ENCODE results near the gene APBB2. TPM values are rescaled to one million over a fixed set of nuclear protein-coding genes. Genes with fewer than 3 reads are reported as not detected.

Gene APBB2
- total and polyA plus RNA-seq, 2 experiments from 2014 or later = 35.8 to 74.8 TPM

GRCh38 chr4:41065434-41066006, 148.8 kb downstream of the APBB2 start:
- Histone ChIP-seq H3K36me3 (ENCODE audit: insufficient read depth) (no peaks in the 10 kb centered on the region), H3K4me3 (no peak overlapping the region), H3F3A (replicated peaks; ENCODE audit: low read depth) (no peaks in the 10 kb centered on the region), H2AFZ (no peak overlapping the region), H4K20me1 (replicated peaks; ENCODE audit: insufficient read depth) (no peaks in the 10 kb centered on the region), H3K4me2 (no peak overlapping the region), H3K27me3 (ENCODE audit: insufficient read depth) (no peaks in the 10 kb centered on the region), H3K27ac (ENCODE audit: low read depth) (no peak overlapping the region), H3K9me2 (ENCODE audit: insufficient read depth) (no peaks in the 10 kb centered on the region), H3K79me2 (replicated peaks; ENCODE audit: insufficient read depth) (peaks cover 1% of the 10 kb centered on the region), H3K4me1 (ENCODE audit: insufficient read depth) (peaks cover 9% of the 10 kb centered on the region)
- Mint-ChIP-seq H3K27me3 (ENCODE audit: insufficient read depth, low read depth, poor library complexity) (peaks cover 2% of the 10 kb centered on the region), H3K4me1 (peaks cover 17% of the 10 kb centered on the region; the same call in 2 of the 3 replicates), H3K36me3 (ENCODE audit: low read depth) (no peaks in the 10 kb centered on the region), H3K27ac (no peak overlapping the region), H3K4me3 (no peak overlapping the region), H3K9me3 (no peaks in the 10 kb centered on the region)
- ATAC-seq (no peak), DNase-seq (ENCODE audit: low spot score) (no peak)
- TF ChIP-seq ZNF331 (CRISPR knock-in tag; IDR thresholded peaks at IDR 0.05; ENCODE audit: low read depth) (no peak), EZH2phosphoT487 (IDR thresholded peaks at IDR 0.05; ENCODE audit: unreplicated experiment) (no peak), STAT1 (IDR thresholded peaks at IDR 0.05; ENCODE audit: unreplicated experiment) (no peak), REST (IDR thresholded peaks at IDR 0.05; ENCODE audit: unreplicated experiment) (no peak), ETS1 (IDR thresholded peaks at IDR 0.05) (no peak), CREB1 (CRISPR knock-in tag; IDR thresholded peaks at IDR 0.05; ENCODE audit: low read depth) (no peak), NANOG (IDR thresholded peaks at IDR 0.05; ENCODE audit: borderline replicate concordance) (no peak), EZH2 (IDR thresholded peaks at IDR 0.05; ENCODE audit: low read depth, unreplicated experiment) (no peak), ZNF462 (CRISPR knock-in tag; IDR thresholded peaks at IDR 0.05) (no peak), ZNF114 (CRISPR knock-in tag; IDR thresholded peaks at IDR 0.05) (no peak), POLR2AphosphoS5 (IDR thresholded peaks at IDR 0.05; ENCODE audit: low read depth) (no peak), JUNB (IDR thresholded peaks at IDR 0.05; ENCODE audit: unreplicated experiment) (no peak), CTCF (conservative IDR thresholded peaks at IDR 0.05; ENCODE audit: low read depth in 2 of 2) (no peak)
